HG03432 (cell line): ENCODE data around the gene MST1.

ENCODE experiments used
- ATAC-seq: cut with Tn5 transposase; IDR thresholded peaks from one replicate; pipeline ENCODE4 v1.9.1; 2021; ENCODE audit warnings: mild to moderate bottlenecking, moderate library complexity; ENCODE audit not compliant: unreplicated experiment

Gene MST1

GRCh38 chr3:49658711-49659110 lies 30.6 kb downstream of the MST1 start:
- ATAC-seq, result no peak

GRCh38 chr3:49657208-49657915 lies 31.9 kb downstream of the MST1 start:
- no peak for ATAC-seq

GRCh38 chr3:49656541-49657112 lies 32.6 kb downstream of the MST1 start:
- ATAC-seq, result no peak

- no peak for ATAC-seq
These were observed 33.5 kb downstream of the MST1 start for GRCh38 chr3:49655731-49656285.

- ATAC-seq, result no peak
These were observed 34.2 kb downstream of the MST1 start for GRCh38 chr3:49654955-49655556.

DNA sequence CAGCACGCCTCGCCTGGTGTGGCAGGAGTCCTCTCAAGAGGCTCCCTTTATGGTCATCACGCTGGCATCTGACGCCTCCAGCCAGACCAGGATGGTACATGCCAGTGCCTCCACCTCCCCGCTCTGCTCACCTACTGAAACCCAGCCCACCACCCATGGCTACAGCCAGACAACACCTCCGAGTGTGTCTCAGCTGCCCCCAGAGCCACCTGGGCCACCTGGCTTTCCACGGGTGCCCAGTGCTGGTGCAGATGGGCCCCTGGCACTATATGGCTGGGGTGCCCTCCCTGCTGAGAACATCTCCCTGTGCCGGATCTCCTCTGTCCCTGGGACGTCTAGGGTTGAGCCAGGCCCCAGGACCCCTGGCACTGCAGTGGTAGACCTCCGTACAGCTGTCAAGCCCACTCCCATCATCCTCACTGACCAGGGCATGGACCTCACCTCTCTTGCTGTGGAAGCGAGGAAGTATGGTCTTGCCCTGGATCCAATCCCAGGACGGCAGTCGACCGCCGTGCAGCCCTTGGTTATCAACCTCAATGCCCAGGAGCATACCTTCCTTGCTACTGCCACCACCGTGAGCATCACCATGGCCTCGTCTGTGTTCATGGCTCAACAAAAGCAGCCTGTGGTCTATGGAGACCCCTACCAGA lies 35.0 kb downstream of the MST1 start:
- no peak for ATAC-seq

GRCh38 chr3:49653621-49654020 lies 35.7 kb downstream of the MST1 start:
- no peak for ATAC-seq

DNA sequence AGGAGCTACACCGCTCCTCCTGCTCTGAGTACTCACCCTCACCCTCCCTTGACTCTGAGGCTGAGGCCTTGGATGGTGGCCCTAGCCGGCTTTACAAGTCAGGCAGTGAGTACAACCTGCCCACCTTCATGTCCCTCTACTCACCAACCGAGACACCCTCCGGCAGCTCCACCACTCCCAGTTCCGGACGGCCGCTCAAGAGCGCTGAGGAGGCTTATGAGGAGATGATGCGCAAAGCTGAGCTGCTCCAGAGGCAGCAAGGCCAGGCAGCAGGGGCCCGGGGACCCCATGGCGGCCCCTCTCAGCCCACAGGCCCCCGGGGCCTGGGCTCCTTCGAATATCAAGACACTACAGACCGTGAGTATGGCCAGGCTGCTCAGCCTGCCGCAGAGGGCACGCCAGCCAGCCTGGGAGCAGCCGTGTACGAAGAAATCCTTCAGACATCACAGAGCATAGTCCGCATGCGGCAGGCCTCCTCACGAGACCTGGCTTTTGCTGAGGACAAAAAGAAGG lies 36.3 kb downstream of the MST1 start:
- ATAC-seq, result no peak

- no peak for ATAC-seq
These were observed 36.9 kb downstream of the MST1 start for GRCh38 chr3:49652218-49652902.

- ATAC-seq, result no peak
These were observed 38.6 kb downstream of the MST1 start for GRCh38 chr3:49650637-49651036.

DNA sequence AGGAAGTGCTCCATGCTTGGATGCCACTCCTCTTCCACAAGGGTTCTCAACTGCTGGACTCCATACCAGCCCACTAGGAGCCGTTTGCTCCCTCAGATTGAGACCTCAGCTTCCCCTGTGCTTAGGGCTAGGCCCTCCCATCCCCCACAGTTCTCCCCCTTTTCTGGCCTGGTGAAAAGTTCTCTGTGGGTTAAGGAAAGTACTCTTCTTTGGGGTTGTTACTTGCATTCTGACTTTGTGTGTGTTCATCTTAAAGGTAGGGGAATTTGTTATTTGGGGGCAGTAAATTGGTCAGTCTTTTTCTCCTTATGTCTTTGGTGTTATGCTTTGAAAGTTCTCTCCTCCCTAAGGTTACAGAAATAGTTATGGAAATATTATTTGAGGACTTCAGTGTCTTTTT lies 39.1 kb downstream of the MST1 start:
- ATAC-seq, result no peak

GRCh38 chr3:49649576-49649975 lies 39.7 kb downstream of the MST1 start:
- ATAC-seq, result no peak

GRCh38 chr3:49648354-49649019 lies 40.8 kb downstream of the MST1 start:
- ATAC-seq, result no peak

DNA sequence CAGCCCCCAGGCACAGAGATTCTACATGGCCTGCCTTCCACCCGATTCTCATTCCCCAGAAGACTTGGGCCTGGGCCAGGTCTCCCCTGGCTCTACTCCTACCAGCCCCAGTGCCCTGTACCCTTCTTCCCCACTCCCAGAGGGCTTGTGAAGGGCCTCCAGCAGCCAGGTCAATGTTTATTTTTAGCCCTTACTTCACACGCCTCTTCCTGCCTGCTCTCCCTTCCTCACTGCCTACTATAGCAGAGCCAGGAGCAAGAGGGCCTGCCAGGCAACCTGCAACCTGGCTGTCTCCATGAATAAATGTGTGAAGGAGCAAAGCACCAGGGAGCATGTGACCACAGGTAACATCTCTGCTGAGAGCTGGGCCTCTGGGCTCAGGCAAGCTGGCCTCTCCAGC lies 41.5 kb downstream of the MST1 start:
- no peak for ATAC-seq

DNA sequence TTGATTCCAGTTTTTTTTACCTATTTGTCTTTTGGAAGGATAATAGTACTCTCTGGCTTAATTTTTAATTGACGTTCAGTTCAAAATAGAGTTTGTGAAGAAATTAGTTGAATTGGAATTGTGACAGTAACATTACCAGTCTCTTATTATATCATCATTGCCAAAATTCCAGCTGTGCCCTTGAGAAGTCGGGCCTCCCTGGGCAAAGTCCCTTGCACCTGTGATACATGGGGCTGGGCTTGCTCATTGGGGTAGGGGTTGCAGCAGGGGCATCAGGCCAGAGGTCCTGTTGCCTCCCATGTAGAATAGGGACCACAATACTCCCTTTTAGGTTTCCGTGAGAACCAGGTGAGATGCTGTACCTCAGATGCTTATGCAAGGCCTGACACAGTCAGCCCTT lies 43.0 kb downstream of the MST1 start:
- ATAC-seq, result no peak

GRCh38 chr3:49644684-49645083 lies 44.6 kb downstream of the MST1 start:
- ATAC-seq, result no peak

DNA sequence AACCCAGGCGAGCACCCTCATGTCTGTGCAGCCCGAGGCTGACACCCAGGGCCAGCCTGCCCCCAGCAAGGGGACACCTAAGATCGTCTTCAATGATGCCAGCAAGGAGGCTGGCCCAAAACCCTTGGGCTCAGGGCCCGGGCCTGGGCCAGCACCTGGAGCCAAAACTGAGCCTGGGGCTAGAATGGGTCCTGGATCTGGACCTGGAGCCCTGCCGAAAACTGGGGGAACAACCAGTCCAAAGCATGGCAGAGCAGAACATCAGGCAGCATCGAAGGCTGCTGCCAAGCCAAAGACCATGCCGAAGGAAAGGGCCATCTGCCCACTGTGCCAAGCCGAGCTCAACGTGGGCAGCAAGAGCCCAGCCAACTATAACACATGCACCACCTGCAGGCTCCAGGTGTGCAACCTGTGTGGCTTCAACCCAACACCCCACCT lies 46.5 kb downstream of the MST1 start:
- no peak for ATAC-seq

- no peak for ATAC-seq
These were observed 47.2 kb downstream of the MST1 start for GRCh38 chr3:49641921-49642707.

DNA sequence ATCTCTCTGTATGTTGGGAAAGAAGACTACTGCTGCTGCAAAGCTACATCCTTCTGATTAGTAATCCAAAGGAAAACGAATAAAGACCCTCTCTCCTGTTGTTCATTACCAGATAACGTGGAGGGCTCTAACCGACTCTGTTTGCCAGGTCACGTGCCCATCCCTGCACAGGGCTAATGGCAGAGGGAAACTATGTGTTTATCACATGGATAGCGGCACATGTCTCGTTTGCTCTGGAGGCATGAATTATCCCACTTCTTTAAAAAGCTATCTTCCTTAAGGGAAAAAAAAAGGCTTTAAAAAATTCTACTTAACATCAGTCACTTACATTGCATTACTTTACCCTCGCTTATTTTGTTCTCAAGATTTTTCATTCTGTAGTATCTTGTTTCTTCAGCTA lies 48.0 kb downstream of the MST1 start:
- ATAC-seq, result no peak

DNA sequence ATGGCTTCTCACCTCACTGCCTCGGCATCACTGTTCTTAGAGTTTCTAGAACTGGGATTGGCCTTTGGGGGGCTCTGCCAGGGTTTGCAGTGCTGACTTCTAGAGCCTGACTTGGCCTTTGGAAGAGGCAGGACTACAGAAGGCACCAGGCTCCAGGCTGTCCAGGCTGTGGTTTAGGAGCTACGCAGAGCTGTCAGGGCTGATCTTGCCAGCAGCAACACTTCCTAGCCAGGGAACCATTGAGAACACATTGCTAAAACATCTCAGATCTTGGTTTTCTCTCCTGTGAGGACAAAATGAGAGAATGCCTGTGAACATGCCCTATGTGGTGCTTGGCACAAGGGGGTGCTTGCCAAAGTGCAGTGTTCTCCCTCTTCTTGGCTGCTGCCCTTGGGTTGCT lies 49.7 kb downstream of the MST1 start:
- no peak for ATAC-seq
